NT2/D1 (cell line): ENCODE data around the gene DOCK1.

Experiments
- SUZ12 ChIP-seq: IDR thresholded peaks from 2 replicates; pipeline ENCODE4 v1.6.1; 2011; ENCODE audit not compliant: insufficient read length, insufficient read depth; ENCODE audit errors: extremely low read depth
- YY1 ChIP-seq: IDR thresholded peaks from 2 replicates; pipeline ENCODE4 v1.6.1; 2011; ENCODE audit not compliant: insufficient read length, insufficient read depth
- ZNF274 ChIP-seq: IDR thresholded peaks from 2 replicates; pipeline ENCODE4 v1.6.1; 2011; ENCODE audit warnings: mild to moderate bottlenecking, low read depth, low read length

- TF ChIP-seq YY1 (no peak), SUZ12 (no peak), ZNF274 (no peak)
Observed at GRCh38 chr10:127127822-127128221, 222.6 kb downstream of the DOCK1 start.
